Stimulated activated CD8-positive, alpha-beta memory T cell treated with anti-CD3 and anti-CD28 coated beads, Interleukin-15, amount 100 ng/mL, for 48 hours (primary cell): ENCODE measurements around the gene MYO7B.

Source experiments
- DNase-seq, 2 donors: peaks; one replicate each; pipeline ENCODE4 v3.0.0-alpha.2; 2020; ENCODE audit warnings: low read depth in 2 of 2

MYO7B gene

GRCh38 chr2:127586746-127587295 lies 51.3 kb downstream of the MYO7B start:
- no peak for DNase-seq

- no peak for DNase-seq
Measured at GRCh38 chr2:127588241-127588640, 52.8 kb downstream of the MYO7B start.

- DNase-seq = no peak
Measured at GRCh38 chr2:127589358-127589757, 53.9 kb downstream of the MYO7B start.

- DNase-seq = no peak
Measured at GRCh38 chr2:127589841-127590240, 54.4 kb downstream of the MYO7B start.

- DNase-seq = no peak
Measured at GRCh38 chr2:127590386-127591190, 55.1 kb downstream of the MYO7B start.

- peak; percentile 34 to 39 for DNase-seq
Measured at GRCh38 chr2:127591221-127591923, 55.9 kb downstream of the MYO7B start.

GRCh38 chr2:127592761-127593227 lies 57.3 kb downstream of the MYO7B start:
- DNase-seq = no peak

- DNase-seq = no peak
Measured at GRCh38 chr2:127593228-127594115, 58.0 kb downstream of the MYO7B start.

GRCh38 chr2:127594116-127594591 lies 58.7 kb downstream of the MYO7B start:
- no peak for DNase-seq

GRCh38 chr2:127596311-127597045 lies 61.0 kb downstream of the MYO7B start:
- no peak for DNase-seq

- DNase-seq = no peak
Measured at GRCh38 chr2:127597046-127597983, 61.8 kb downstream of the MYO7B start.

GRCh38 chr2:127597984-127598380 lies 62.5 kb downstream of the MYO7B start:
- no peak for DNase-seq

GRCh38 chr2:127598711-127599110 lies 63.2 kb downstream of the MYO7B start:
- DNase-seq = no peak

GRCh38 chr2:127599211-127599610 lies 63.7 kb downstream of the MYO7B start:
- DNase-seq = no peak

- no peak for DNase-seq
Measured at GRCh38 chr2:127604986-127605385, 69.5 kb downstream of the MYO7B start.

GRCh38 chr2:127605691-127606263 lies 70.3 kb downstream of the MYO7B start:
- DNase-seq = no peak

GRCh38 chr2:127606625-127607398 lies 71.3 kb downstream of the MYO7B start:
- DNase-seq = no peak

- DNase-seq = no peak
Measured at GRCh38 chr2:127607399-127607908, 72.0 kb downstream of the MYO7B start.
